ENCODE results near the gene NEDD4L.

The NEDD4L gene

DNA sequence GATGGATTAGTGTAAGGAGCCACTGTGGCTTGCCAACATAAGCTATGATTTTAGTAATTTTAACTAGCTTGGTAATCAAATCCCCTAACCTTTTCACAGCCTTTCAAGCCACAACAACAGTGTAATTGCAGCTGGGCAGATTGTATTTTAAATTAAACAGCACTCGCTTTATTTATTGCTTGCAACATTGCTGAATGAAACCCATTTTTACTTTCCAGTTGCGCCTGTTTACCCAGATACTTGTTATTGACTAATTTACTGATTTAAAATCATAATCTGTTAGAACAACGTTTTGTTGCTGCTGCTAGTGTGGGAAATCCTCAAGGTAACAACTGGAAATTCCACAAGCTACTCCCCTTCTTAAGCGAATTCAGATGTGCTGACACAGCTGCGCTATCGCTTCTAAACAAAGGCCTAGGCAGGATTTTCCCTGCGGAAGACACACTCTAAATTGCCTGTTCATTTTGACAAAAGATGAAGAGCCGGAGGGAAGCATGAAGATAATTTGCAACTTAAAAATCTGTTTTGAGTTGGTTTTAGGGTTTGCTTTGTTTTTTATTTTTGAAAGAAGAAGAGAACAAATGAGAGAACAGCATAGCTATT is 300.9 kb downstream of the NEDD4L start:
- DNase-seq, result no peak
- Histone ChIP-seq H3K27ac (no peak overlapping the region), H3K4me3 (ENCODE audit: low read depth, low read length) (no peak overlapping the region), H3K36me3 (peaks cover 56% of the 10 kb centered on the region), H3K27me3 (ENCODE audit: insufficient read depth, low read depth, severe bottlenecking) (no peaks in the 10 kb centered on the region), H3K9me3 (ENCODE audit: severe bottlenecking) (no peaks in the 10 kb centered on the region)
- TF ChIP-seq, protein P1, sequence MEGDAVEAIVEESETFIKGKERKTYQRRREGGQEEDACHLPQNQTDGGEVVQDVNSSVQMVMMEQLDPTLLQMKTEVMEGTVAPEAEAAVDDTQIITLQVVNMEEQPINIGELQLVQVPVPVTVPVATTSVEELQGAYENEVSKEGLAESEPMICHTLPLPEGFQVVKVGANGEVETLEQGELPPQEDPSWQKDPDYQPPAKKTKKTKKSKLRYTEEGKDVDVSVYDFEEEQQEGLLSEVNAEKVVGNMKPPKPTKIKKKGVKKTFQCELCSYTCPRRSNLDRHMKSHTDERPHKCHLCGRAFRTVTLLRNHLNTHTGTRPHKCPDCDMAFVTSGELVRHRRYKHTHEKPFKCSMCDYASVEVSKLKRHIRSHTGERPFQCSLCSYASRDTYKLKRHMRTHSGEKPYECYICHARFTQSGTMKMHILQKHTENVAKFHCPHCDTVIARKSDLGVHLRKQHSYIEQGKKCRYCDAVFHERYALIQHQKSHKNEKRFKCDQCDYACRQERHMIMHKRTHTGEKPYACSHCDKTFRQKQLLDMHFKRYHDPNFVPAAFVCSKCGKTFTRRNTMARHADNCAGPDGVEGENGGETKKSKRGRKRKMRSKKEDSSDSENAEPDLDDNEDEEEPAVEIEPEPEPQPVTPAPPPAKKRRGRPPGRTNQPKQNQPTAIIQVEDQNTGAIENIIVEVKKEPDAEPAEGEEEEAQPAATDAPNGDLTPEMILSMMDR (IDR thresholded peaks at IDR 0.05; ENCODE audit: low read depth, low read length), result no peak

DNA sequence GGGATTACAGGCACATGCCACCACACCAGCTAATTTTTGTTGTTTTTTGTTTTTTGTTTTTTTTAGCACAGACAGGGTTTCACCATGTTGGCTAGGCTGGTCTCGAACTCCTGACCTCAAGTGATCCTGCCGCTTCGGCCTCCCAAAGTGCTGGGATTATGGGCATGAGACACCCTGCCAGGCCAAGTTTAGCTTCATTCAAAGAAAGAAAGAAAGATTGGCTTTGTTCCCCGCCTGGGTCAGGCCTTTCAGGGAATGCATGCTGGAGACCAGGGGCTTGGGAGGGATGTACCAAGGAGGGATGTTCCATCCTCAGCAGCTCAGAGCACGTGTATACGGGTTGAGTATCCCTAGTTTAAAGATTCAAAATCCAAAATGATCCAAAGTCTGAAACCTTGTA is 301.8 kb downstream of the NEDD4L start:
- Histone ChIP-seq H3K4me3 (ENCODE audit: low read depth, low read length) (no peak overlapping the region), H3K9me3 (ENCODE audit: severe bottlenecking) (no peaks in the 10 kb centered on the region), H3K27me3 (ENCODE audit: insufficient read depth, low read depth, severe bottlenecking) (no peaks in the 10 kb centered on the region), H3K27ac (no peak overlapping the region), H3K36me3 (peaks cover 63% of the 10 kb centered on the region)
- no peak for DNase-seq
- TF ChIP-seq, protein P1 (IDR thresholded peaks at IDR 0.05; ENCODE audit: low read depth, low read length), result no peak

DNA sequence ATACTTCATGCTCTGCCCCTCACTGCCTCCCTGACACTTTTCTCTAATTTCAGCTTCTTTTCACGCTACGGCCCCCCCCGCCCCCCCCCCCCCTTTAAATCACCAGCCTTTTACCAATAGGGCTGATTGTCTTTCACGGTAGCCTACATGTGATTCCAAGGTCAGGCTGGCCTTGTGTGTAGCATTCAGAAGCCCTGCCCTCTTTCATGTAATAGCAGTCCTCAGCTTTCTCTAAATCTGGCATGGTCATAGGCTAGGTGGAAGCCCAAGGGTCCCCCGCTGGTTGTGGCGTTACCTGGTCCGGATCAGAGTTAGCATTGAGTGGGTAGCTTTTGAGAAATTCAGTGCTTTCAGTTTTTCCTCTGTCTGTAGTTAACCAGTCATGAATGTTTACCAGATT is 303.1 kb downstream of the NEDD4L start:
- Histone ChIP-seq H3K27me3 (ENCODE audit: insufficient read depth, low read depth, severe bottlenecking) (no peaks in the 10 kb centered on the region), H3K36me3 (peaks cover 63% of the 10 kb centered on the region), H3K27ac (no peak overlapping the region), H3K9me3 (ENCODE audit: severe bottlenecking) (no peaks in the 10 kb centered on the region), H3K4me3 (ENCODE audit: low read depth, low read length) (no peak overlapping the region)
- no peak for DNase-seq
- TF ChIP-seq, protein P1 (IDR thresholded peaks at IDR 0.05; ENCODE audit: low read depth, low read length), result no peak

DNA sequence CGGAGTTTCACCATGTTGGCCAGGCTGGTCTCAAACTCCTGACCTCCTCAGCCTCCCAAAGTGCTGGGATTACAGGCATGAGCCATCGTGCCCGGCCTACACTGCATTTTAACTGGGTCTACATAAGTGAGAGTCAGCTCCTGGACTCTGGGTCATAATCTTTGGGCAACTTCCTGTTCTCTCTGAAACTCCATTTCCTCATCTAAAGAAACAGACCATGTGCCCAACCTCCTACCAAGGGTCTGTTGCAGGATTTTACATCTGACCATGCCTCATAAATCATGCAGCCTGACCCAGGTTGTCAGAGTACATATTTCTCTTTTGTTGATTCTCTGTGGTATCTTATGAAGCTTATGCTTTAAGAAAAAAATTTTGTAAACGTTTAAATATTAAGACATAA is 304.5 kb downstream of the NEDD4L start:
- Histone ChIP-seq H3K27ac (no peak overlapping the region), H3K36me3 (peaks cover 61% of the 10 kb centered on the region), H3K9me3 (ENCODE audit: severe bottlenecking) (no peaks in the 10 kb centered on the region), H3K4me3 (ENCODE audit: low read depth, low read length) (no peak overlapping the region), H3K27me3 (ENCODE audit: insufficient read depth, low read depth, severe bottlenecking) (no peaks in the 10 kb centered on the region)
- TF ChIP-seq, protein P1 (IDR thresholded peaks at IDR 0.05; ENCODE audit: low read depth, low read length), result no peak
- DNase-seq, result no peak

DNA sequence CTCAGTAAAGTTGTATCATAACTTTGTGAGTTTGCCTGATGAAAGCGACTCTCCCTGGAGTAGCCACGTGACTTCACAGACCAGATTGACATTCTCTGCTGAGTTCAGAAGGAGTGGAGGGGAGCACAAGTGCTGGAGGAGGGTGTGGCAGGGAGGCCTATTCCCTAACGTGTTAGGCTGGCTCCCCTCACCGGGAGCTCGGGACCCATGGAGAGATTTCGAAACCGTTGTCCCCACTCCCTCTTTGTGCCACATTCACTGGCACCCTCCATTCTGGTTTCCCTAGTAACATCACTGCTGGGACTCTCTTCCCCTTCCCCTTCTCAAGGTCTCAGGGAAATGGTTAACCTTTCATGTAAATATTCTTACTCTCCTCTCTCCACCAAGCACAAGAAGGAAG is 304.9 kb downstream of the NEDD4L start:
- Histone ChIP-seq H3K9me3 (ENCODE audit: severe bottlenecking) (no peaks in the 10 kb centered on the region), H3K27me3 (ENCODE audit: insufficient read depth, low read depth, severe bottlenecking) (no peaks in the 10 kb centered on the region), H3K27ac (no peak overlapping the region), H3K36me3 (peaks cover 60% of the 10 kb centered on the region), H3K4me3 (ENCODE audit: low read depth, low read length) (no peak overlapping the region)
- TF ChIP-seq, protein P1 (IDR thresholded peaks at IDR 0.05; ENCODE audit: low read depth, low read length), result no peak
- no peak for DNase-seq

DNA sequence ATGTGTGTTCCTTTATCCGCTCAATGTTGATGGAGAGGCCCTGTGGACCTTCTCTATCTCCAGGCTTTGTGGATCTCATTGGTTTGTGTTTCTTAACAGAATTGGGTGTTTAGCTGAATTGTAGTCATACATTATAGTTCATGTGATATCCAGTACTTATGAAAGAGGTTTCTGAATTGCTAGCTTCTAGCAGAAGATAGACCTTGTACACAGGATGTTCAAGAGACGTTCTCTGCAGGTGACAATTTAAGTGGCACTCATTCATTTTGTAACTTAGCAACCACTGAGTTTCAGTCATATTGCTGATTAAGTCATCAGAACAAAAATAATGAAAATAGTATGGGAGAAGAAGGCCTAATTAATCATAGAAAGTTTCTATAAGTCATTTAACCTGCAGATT is 305.6 kb downstream of the NEDD4L start:
- H3K27ac ChIP-seq, result no peak overlapping the region
- H3K36me3 ChIP-seq, result peaks cover 59% of the 10 kb centered on the region
- TF ChIP-seq, protein P1 (IDR thresholded peaks at IDR 0.05; ENCODE audit: low read depth, low read length), result no peak
- DNase-seq, result no peak
- no peaks in the 10 kb centered on the region for H3K9me3 ChIP-seq (ENCODE audit: severe bottlenecking)
- no peak overlapping the region for H3K4me3 ChIP-seq (ENCODE audit: low read depth, low read length)
- no peaks in the 10 kb centered on the region for H3K27me3 ChIP-seq (ENCODE audit: insufficient read depth, low read depth, severe bottlenecking)

Data from WERI-Rb-1 (cell line).